ENCODE data around the gene TIMP4. TPM values are rescaled to one million over a fixed set of nuclear protein-coding genes. Genes with fewer than 3 reads are reported as not detected.

Gene TIMP4
- polyA plus RNA-seq, 1 donor (not counting 4 experiments of a cell fraction or from before 2014, with no cell fraction given): 0.07 TPM

DNA sequence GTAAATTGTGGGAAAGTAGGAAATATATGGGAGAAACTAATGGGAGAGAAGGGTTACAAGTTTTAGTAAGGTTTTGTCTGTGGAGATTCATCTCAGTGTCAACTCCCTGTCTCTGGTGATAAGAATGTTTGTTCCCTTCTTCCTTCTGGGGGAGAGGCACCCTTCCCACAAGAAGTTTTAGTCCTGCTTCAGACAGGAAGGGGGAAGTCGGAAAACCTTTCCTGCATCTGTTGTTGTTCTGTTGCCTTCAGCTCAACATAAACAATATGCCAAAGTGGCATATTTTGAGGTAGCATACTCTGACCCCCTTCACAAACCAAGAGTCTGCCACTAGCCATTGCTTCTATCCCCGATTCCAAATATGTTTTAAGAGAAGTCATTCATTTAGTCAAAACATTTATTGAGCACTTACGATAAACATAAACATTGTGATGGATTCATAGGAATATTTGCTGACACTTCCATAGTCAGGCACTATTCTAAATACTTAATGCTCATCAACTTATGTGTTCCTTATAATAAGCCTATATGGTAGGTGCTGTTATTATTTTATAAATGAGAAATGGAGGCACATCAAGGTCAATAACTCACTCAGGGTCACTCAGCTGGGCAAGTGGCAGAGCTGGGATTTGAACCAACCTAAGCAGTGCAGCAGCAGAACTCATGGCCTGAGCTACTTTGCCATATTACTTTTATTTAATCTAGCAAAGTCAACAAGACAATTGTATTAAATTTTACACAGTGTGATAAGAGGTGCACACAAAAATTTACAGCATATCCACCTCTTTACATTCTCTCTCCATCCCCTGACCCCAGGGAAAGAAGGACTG is 34.2 kb upstream of the TIMP4 start:
- H3K4me2 ChIP-seq (ENCODE audit: control insufficient read depth, extremely low read depth, insufficient read depth, low read depth, low read length): peak overlapping the region; percentile 48
- peaks cover 43% of the 10 kb centered on the region for H3K4me1 ChIP-seq (ENCODE audit: control insufficient read depth, extremely low read depth, insufficient read depth, low read length)
- no peaks in the 10 kb centered on the region for H3K9me3 ChIP-seq (ENCODE audit: control insufficient read depth, low read depth, low read length)
- peak overlapping the region; percentile 73 for H3K27ac ChIP-seq (ENCODE audit: control insufficient read depth, insufficient read depth, low read length)
- H3K9ac ChIP-seq (ENCODE audit: control insufficient read depth, extremely low read depth, insufficient read depth, low read length): no peak overlapping the region
- no peaks in the 10 kb centered on the region for H3K9me1 ChIP-seq (ENCODE audit: control insufficient read depth, extremely low read depth, insufficient read depth, low read length)
- DNase-seq (ENCODE audit: low read depth, low spot score) (no peak), FAIRE-seq (no peak)
- no peak overlapping the region for H3K4me3 ChIP-seq (ENCODE audit: control insufficient read depth in 2 of 3, extremely low read depth in 1 of 3, insufficient read depth in 2 of 3, low read depth in 1 of 3, low read length in 3 of 3)
- no peaks in the 10 kb centered on the region for H4K20me1 ChIP-seq (ENCODE audit: control insufficient read depth, extremely low read depth, insufficient read depth, low read length)
- no peak overlapping the region for H2AFZ ChIP-seq (ENCODE audit: control insufficient read depth, low read length)
- dilution Hi-C loops (cut with MboI; ENCODE audit: extremely low pct_ligation_motif_present, low sequenced_read_pairs): no loop called here
- no peaks in the 10 kb centered on the region for H3K36me3 ChIP-seq (ENCODE audit: control insufficient read depth in 2 of 2, extremely low read depth in 1 of 2, insufficient read depth in 2 of 2, low read length in 2 of 2)
- TF ChIP-seq, protein P1, sequence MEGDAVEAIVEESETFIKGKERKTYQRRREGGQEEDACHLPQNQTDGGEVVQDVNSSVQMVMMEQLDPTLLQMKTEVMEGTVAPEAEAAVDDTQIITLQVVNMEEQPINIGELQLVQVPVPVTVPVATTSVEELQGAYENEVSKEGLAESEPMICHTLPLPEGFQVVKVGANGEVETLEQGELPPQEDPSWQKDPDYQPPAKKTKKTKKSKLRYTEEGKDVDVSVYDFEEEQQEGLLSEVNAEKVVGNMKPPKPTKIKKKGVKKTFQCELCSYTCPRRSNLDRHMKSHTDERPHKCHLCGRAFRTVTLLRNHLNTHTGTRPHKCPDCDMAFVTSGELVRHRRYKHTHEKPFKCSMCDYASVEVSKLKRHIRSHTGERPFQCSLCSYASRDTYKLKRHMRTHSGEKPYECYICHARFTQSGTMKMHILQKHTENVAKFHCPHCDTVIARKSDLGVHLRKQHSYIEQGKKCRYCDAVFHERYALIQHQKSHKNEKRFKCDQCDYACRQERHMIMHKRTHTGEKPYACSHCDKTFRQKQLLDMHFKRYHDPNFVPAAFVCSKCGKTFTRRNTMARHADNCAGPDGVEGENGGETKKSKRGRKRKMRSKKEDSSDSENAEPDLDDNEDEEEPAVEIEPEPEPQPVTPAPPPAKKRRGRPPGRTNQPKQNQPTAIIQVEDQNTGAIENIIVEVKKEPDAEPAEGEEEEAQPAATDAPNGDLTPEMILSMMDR (optimal IDR thresholded peaks at IDR 0.05 in 1 of 3, IDR thresholded peaks at IDR 0.05 in 1 of 3, conservative IDR thresholded peaks at IDR 0.05 in 1 of 3; ENCODE audit: extremely low read depth in 1 of 3, insufficient read depth in 2 of 3, low read length in 3 of 3): no peak
- TF ChIP-seq EZH2 (IDR thresholded peaks at IDR 0.05; ENCODE audit: low read length): no peak
- H3K79me2 ChIP-seq (ENCODE audit: control insufficient read depth, insufficient read depth, low read length): no peaks in the 10 kb centered on the region
- H3K27me3 ChIP-seq (ENCODE audit: control insufficient read depth, extremely low read depth, insufficient read depth, low read length): no peaks in the 10 kb centered on the region

- Histone ChIP-seq H3K9me3 (ENCODE audit: control insufficient read depth, low read depth, low read length) (no peaks in the 10 kb centered on the region), H3K9me1 (ENCODE audit: control insufficient read depth, extremely low read depth, insufficient read depth, low read length) (no peaks in the 10 kb centered on the region), H3K4me3 (ENCODE audit: control insufficient read depth in 2 of 3, extremely low read depth in 1 of 3, insufficient read depth in 2 of 3, low read depth in 1 of 3, low read length in 3 of 3) (no peak overlapping the region), H3K79me2 (ENCODE audit: control insufficient read depth, insufficient read depth, low read length) (no peaks in the 10 kb centered on the region), H3K4me2 (ENCODE audit: control insufficient read depth, extremely low read depth, insufficient read depth, low read depth, low read length) (no peak overlapping the region), H3K27me3 (ENCODE audit: control insufficient read depth, extremely low read depth, insufficient read depth, low read length) (no peaks in the 10 kb centered on the region), H4K20me1 (ENCODE audit: control insufficient read depth, extremely low read depth, insufficient read depth, low read length) (no peaks in the 10 kb centered on the region), H3K9ac (ENCODE audit: control insufficient read depth, extremely low read depth, insufficient read depth, low read length) (no peak overlapping the region), H3K4me1 (ENCODE audit: control insufficient read depth, extremely low read depth, insufficient read depth, low read length) (peaks cover 47% of the 10 kb centered on the region), H2AFZ (ENCODE audit: control insufficient read depth, low read length) (no peak overlapping the region), H3K36me3 (ENCODE audit: control insufficient read depth in 2 of 2, extremely low read depth in 1 of 2, insufficient read depth in 2 of 2, low read length in 2 of 2) (no peaks in the 10 kb centered on the region), H3K27ac (ENCODE audit: control insufficient read depth, insufficient read depth, low read length) (no peak overlapping the region)
- dilution Hi-C loops (cut with MboI; ENCODE audit: extremely low pct_ligation_motif_present, low sequenced_read_pairs): no loop called here
- FAIRE-seq (no peak), DNase-seq (ENCODE audit: low read depth, low spot score) (no peak)
- TF ChIP-seq, protein P1 (optimal IDR thresholded peaks at IDR 0.05 in 1 of 3, IDR thresholded peaks at IDR 0.05 in 1 of 3, conservative IDR thresholded peaks at IDR 0.05 in 1 of 3; ENCODE audit: extremely low read depth in 1 of 3, insufficient read depth in 2 of 3, low read length in 3 of 3): no peak
- TF ChIP-seq EZH2 (IDR thresholded peaks at IDR 0.05; ENCODE audit: low read length): no peak
Measured at GRCh38 chr3:12192173-12192572, 33.5 kb upstream of the TIMP4 start.
